Measurements from ENCODE around the gene CSDE1.
"Not testable (repeated sequence)": the region's sequence is repeated elsewhere in the genome, so short reads cannot be mapped to it uniquely, and the experiment has no call there.

The CSDE1 gene

GRCh38 chr1:114786440-114786839, 28.7 kb upstream of the CSDE1 start:
- H3K9me2 ChIP-seq (replicated peaks; ENCODE audit: insufficient read depth, low read length); H3K9ac ChIP-seq (ENCODE audit: low read length); H3K27ac ChIP-seq (ENCODE audit: low read depth, low read length): not testable (repeated sequence)

GRCh38 chr1:114782476-114782875, 24.7 kb upstream of the CSDE1 start:
- H3K4me3 ChIP-seq (ENCODE audit: insufficient read depth, low read length, poor library complexity, severe bottlenecking), result no peak overlapping the region
- H4K20me1 ChIP-seq (ENCODE audit: low read depth, low read length), result no peaks in the 10 kb centered on the region
- H3K27ac ChIP-seq (ENCODE audit: low read depth, low read length), result no peak overlapping the region
- no peak overlapping the region for H3K9ac ChIP-seq (ENCODE audit: low read length)
- H3K27me3 ChIP-seq (ENCODE audit: low read length), result no peaks in the 10 kb centered on the region
- no peaks in the 10 kb centered on the region for H3K9me3 ChIP-seq (ENCODE audit: insufficient read depth, low read length)
- no peaks in the 10 kb centered on the region for H3F3A ChIP-seq (ENCODE audit: insufficient read depth)
- TF ChIP-seq EZH2phosphoT487 (conservative IDR thresholded peaks at IDR 0.05; ENCODE audit: low read length), result no peak
- TF ChIP-seq CTCF (IDR thresholded peaks at IDR 0.05; ENCODE audit: insufficient read depth, low read length, poor library complexity, severe bottlenecking), result no peak
- no peak overlapping the region for H2AFZ ChIP-seq (ENCODE audit: low read depth, low read length, severe bottlenecking)
- H3K36me3 ChIP-seq (ENCODE audit: low read length), result peaks cover 9% of the 10 kb centered on the region
- H3K4me2 ChIP-seq (ENCODE audit: low read depth, low read length, poor library complexity, severe bottlenecking), result no peak overlapping the region
- H3K9me2 ChIP-seq (replicated peaks; ENCODE audit: insufficient read depth, low read length), result no peaks in the 10 kb centered on the region
- peaks cover 26% of the 10 kb centered on the region for H3K79me2 ChIP-seq (ENCODE audit: insufficient read depth, low read length)

More at GRCh38 chr1:114786440-114786839, 28.7 kb upstream of the CSDE1 start:
- H3K9me3 ChIP-seq (ENCODE audit: insufficient read depth, low read length); H3F3A ChIP-seq (ENCODE audit: insufficient read depth); H3K27me3 ChIP-seq (ENCODE audit: low read length); H3K4me2 ChIP-seq (ENCODE audit: low read depth, low read length, poor library complexity, severe bottlenecking); H2AFZ ChIP-seq (ENCODE audit: low read depth, low read length, severe bottlenecking); H3K4me3 ChIP-seq (ENCODE audit: insufficient read depth, low read length, poor library complexity, severe bottlenecking); H3K79me2 ChIP-seq (ENCODE audit: insufficient read depth, low read length); H4K20me1 ChIP-seq (ENCODE audit: low read depth, low read length); H3K36me3 ChIP-seq (ENCODE audit: low read length): not testable (repeated sequence)

- peak within 1 kb of the TSS; percentile 95 for H3K4me2 ChIP-seq (ENCODE audit: low read depth, low read length, poor library complexity, severe bottlenecking)
- peak within 1 kb of the TSS; percentile 85 for H3K9ac ChIP-seq (ENCODE audit: low read length)
- no peaks in the 10 kb centered on the region for H4K20me1 ChIP-seq (ENCODE audit: low read depth, low read length)
- no peaks in the 10 kb centered on the region for H3F3A ChIP-seq (ENCODE audit: insufficient read depth)
- H3K9me3 ChIP-seq (ENCODE audit: insufficient read depth, low read length), result no peaks in the 10 kb centered on the region
- peaks cover 21% of the 10 kb centered on the region for H3K36me3 ChIP-seq (ENCODE audit: low read length)
- H3K9me2 ChIP-seq (replicated peaks; ENCODE audit: insufficient read depth, low read length), result no peaks in the 10 kb centered on the region
- H3K4me3 ChIP-seq (ENCODE audit: insufficient read depth, low read length, poor library complexity, severe bottlenecking), result peak within 1 kb of the TSS; percentile 73
- TF ChIP-seq CTCF (IDR thresholded peaks at IDR 0.05; ENCODE audit: insufficient read depth, low read length, poor library complexity, severe bottlenecking) (no peak), EZH2phosphoT487 (conservative IDR thresholded peaks at IDR 0.05; ENCODE audit: low read length) (no peak)
- H3K27me3 ChIP-seq (ENCODE audit: low read length), result no peaks in the 10 kb centered on the region
- H3K79me2 ChIP-seq (ENCODE audit: insufficient read depth, low read length), result peaks cover 26% of the 10 kb centered on the region
- H2AFZ ChIP-seq (ENCODE audit: low read depth, low read length, severe bottlenecking), result peak within 1 kb of the TSS; percentile 83
- H3K27ac ChIP-seq (ENCODE audit: low read depth, low read length), result peak within 1 kb of the TSS; percentile 50
Measured at GRCh38 chr1:114780344-114781226, 22.8 kb upstream of the CSDE1 start, which contains the start of gene SIKE1. TSS of gene SIKE1 (minus strand) at chr1:114780685. CDS start at chr1:114780607, 78 bp downstream.

- Histone ChIP-seq H3K4me2 (ENCODE audit: low read depth, low read length, poor library complexity, severe bottlenecking) (peak overlapping the region; percentile 95), H3K9ac (ENCODE audit: low read length) (peak overlapping the region; percentile 85), H3K9me2 (replicated peaks; ENCODE audit: insufficient read depth, low read length) (no peaks in the 10 kb centered on the region), H3K36me3 (ENCODE audit: low read length) (peaks cover 23% of the 10 kb centered on the region), H3F3A (ENCODE audit: insufficient read depth) (no peaks in the 10 kb centered on the region), H3K9me3 (ENCODE audit: insufficient read depth, low read length) (no peaks in the 10 kb centered on the region), H3K79me2 (ENCODE audit: insufficient read depth, low read length) (peaks cover 26% of the 10 kb centered on the region), H3K4me3 (ENCODE audit: insufficient read depth, low read length, poor library complexity, severe bottlenecking) (peak overlapping the region; percentile 73), H2AFZ (ENCODE audit: low read depth, low read length, severe bottlenecking) (no peak overlapping the region), H3K27ac (ENCODE audit: low read depth, low read length) (no peak overlapping the region), H3K27me3 (ENCODE audit: low read length) (no peaks in the 10 kb centered on the region), H4K20me1 (ENCODE audit: low read depth, low read length) (no peaks in the 10 kb centered on the region)
- TF ChIP-seq CTCF (IDR thresholded peaks at IDR 0.05; ENCODE audit: insufficient read depth, low read length, poor library complexity, severe bottlenecking) (no peak), EZH2phosphoT487 (conservative IDR thresholded peaks at IDR 0.05; ENCODE audit: low read length) (no peak)
Measured at GRCh38 chr1:114779722-114780121, 21.9 kb upstream of the CSDE1 start.

- not testable (repeated sequence) for H3K27me3 ChIP-seq (ENCODE audit: low read length); H2AFZ ChIP-seq (ENCODE audit: low read depth, low read length, severe bottlenecking); H3K9me2 ChIP-seq (replicated peaks; ENCODE audit: insufficient read depth, low read length); H3K4me3 ChIP-seq (ENCODE audit: insufficient read depth, low read length, poor library complexity, severe bottlenecking); H3K27ac ChIP-seq (ENCODE audit: low read depth, low read length); H3F3A ChIP-seq (ENCODE audit: insufficient read depth); H3K9ac ChIP-seq (ENCODE audit: low read length); H3K9me3 ChIP-seq (ENCODE audit: insufficient read depth, low read length); H4K20me1 ChIP-seq (ENCODE audit: low read depth, low read length); H3K4me2 ChIP-seq (ENCODE audit: low read depth, low read length, poor library complexity, severe bottlenecking)
- H3K79me2 ChIP-seq (ENCODE audit: insufficient read depth, low read length), result peaks cover 26% of the 10 kb centered on the region
- peaks cover 41% of the 10 kb centered on the region for H3K36me3 ChIP-seq (ENCODE audit: low read length)
Measured at GRCh38 chr1:114776726-114777125, 18.9 kb upstream of the CSDE1 start.

Data from SU-DHL-6 (cell line).